Loucy (cell line): Measurements from ENCODE around the gene KLF16.

Experiments used
- H2AFZ ChIP-seq: fragments of 200-600 bp; sonication (generic); 2 replicates; pipeline ENCODE4 v1.6.0; 2016; ENCODE audit warnings: antibody characterized with exemption, mild to moderate bottlenecking, low read length, moderate library complexity
- H3F3A ChIP-seq: fragments of 200-600 bp; 2 replicates; pipeline ENCODE4 v1.6.0; 2016; ENCODE audit warnings: antibody characterized with exemption, low read depth, mild to moderate bottlenecking
- H3K27me3 ChIP-seq: fragments of 200-600 bp; sonication (generic); 2 replicates; pipeline ENCODE4 v1.6.1; 2014; ENCODE audit warnings: low read length, mild to moderate bottlenecking; ENCODE audit not compliant: insufficient read depth, poor library complexity, severe bottlenecking
- H3K36me3 ChIP-seq: fragments of 200-600 bp; sonication (generic); 2 replicates; pipeline ENCODE4 v1.6.1; 2016; ENCODE audit warnings: low read length; ENCODE audit not compliant: insufficient read depth
- H3K4me1 ChIP-seq: fragments of 200-600 bp; sonication (generic); 2 replicates; pipeline ENCODE4 v1.5.1; 2014; ENCODE audit warnings: low read length, mild to moderate bottlenecking; ENCODE audit not compliant: insufficient read depth, poor library complexity, severe bottlenecking
- H3K4me2 ChIP-seq: fragments of 200-600 bp; sonication (generic); 2 replicates; pipeline ENCODE4 v1.6.0; 2014; ENCODE audit warnings: antibody characterized with exemption, low read length, low read depth, mild to moderate bottlenecking; ENCODE audit not compliant: poor library complexity, severe bottlenecking
- H3K4me3 ChIP-seq: fragments of 200-600 bp; sonication (generic); 2 replicates; pipeline ENCODE4 v1.5.1; 2014; ENCODE audit warnings: low read length, mild to moderate bottlenecking, mixed read lengths; ENCODE audit not compliant: poor library complexity, severe bottlenecking
- H3K79me2 ChIP-seq: fragments of 200-600 bp; sonication (generic); 2 replicates; pipeline ENCODE4 v1.6.1; 2014; ENCODE audit warnings: low read length; ENCODE audit not compliant: insufficient read depth
- H3K9ac ChIP-seq: fragments of 200-600 bp; sonication (generic); 2 replicates; pipeline ENCODE4 v1.6.0; 2014; ENCODE audit warnings: mild to moderate bottlenecking, low read depth, low read length, moderate library complexity; ENCODE audit not compliant: poor library complexity, severe bottlenecking
- H3K9me2 ChIP-seq: fragments of 200-600 bp; sonication (generic); replicated peaks from 2 replicates; pipeline ENCODE4 v1.6.1; 2016; ENCODE audit warnings: low read depth, low read length, mixed read lengths
- H3K9me3 ChIP-seq: fragments of 200-600 bp; sonication (generic); 2 replicates; pipeline ENCODE4 v1.6.1; 2014; ENCODE audit warnings: mild to moderate bottlenecking, antibody characterized with exemption, low read length, low read depth; ENCODE audit not compliant: insufficient read depth
- H4K20me1 ChIP-seq: fragments of 200-600 bp; sonication (generic); 2 replicates; pipeline ENCODE4 v1.6.0; 2014; ENCODE audit warnings: antibody characterized with exemption, low read length, mild to moderate bottlenecking; ENCODE audit not compliant: insufficient read depth, poor library complexity, severe bottlenecking
- EZH2phosphoT487 ChIP-seq: fragments of 200-600 bp; IDR thresholded peaks from 2 replicates; pipeline ENCODE4 v1.6.1; 2018; ENCODE audit warnings: antibody characterized with exemption, mild to moderate bottlenecking, moderate library complexity, borderline replicate concordance
- TF ChIP-seq, protein P1 (sequence below): fragments of 200-600 bp; sonication (generic); conservative IDR thresholded peaks from 2 replicates; pipeline ENCODE4 v1.5.1; 2014; ENCODE audit warnings: mild to moderate bottlenecking, antibody characterized with exemption, low read length

Gene KLF16

DNA sequence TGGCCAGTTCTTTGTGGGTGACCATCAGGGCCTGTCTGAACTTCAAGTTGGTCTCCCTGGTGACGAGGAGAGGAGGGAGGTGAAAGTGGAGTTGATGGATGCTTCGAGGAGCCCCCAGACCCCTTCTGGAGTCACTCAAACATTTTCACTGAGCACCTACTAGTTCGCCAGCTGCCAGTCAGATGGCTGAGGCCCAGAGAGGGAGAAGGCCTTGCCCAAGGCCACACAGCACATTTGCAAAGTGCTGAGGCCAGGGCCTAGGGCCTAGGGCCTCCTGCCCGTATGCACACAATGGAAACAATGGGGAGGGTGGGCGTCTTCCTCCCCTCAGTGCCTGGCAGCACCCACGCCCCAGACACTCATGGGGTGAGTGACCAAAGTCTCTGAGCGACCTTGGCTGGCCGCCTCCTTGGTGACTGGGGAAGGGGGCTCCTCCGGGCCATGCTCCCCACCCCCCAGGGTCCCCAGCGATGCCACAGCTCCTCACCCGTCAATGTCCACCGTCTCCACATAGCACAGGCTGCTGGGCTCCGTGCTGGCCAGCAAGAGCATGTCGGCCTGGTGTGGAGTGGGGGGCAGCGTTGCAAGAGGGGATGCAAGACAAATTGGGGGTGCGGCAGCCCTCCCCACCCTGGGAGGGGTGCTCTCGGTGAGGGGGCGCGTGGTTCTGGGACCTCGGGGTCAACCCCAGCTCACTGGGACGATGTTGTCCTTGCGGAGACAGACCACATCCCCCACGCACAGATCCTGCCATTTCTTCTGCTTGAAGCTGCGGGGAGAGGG is 57.8 kb downstream of the KLF16 start:
- Histone ChIP-seq H3K79me2 (peaks cover 2% of the 10 kb centered on the region; the same call in 1 of the 2 replicates), H3K36me3 (peaks cover 9% of the 10 kb centered on the region; the same call in 1 of the 2 replicates), H4K20me1 (no peaks in the 10 kb centered on the region), H3K27me3 (no peaks in the 10 kb centered on the region), H3K4me2 (no peak overlapping the region), H3K9ac (no peak overlapping the region), H3K9me2 (no peaks in the 10 kb centered on the region), H2AFZ (no peak overlapping the region), H3K4me3 (no peak overlapping the region), H3F3A (no peaks in the 10 kb centered on the region), H3K9me3 (no peaks in the 10 kb centered on the region), H3K4me1 (peaks cover 3% of the 10 kb centered on the region)
- TF ChIP-seq EZH2phosphoT487: no peak
- TF ChIP-seq, protein P1, sequence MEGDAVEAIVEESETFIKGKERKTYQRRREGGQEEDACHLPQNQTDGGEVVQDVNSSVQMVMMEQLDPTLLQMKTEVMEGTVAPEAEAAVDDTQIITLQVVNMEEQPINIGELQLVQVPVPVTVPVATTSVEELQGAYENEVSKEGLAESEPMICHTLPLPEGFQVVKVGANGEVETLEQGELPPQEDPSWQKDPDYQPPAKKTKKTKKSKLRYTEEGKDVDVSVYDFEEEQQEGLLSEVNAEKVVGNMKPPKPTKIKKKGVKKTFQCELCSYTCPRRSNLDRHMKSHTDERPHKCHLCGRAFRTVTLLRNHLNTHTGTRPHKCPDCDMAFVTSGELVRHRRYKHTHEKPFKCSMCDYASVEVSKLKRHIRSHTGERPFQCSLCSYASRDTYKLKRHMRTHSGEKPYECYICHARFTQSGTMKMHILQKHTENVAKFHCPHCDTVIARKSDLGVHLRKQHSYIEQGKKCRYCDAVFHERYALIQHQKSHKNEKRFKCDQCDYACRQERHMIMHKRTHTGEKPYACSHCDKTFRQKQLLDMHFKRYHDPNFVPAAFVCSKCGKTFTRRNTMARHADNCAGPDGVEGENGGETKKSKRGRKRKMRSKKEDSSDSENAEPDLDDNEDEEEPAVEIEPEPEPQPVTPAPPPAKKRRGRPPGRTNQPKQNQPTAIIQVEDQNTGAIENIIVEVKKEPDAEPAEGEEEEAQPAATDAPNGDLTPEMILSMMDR: no peak

GRCh38 chr19:1804858-1805257 is 58.5 kb downstream of the KLF16 start:
- no peaks in the 10 kb centered on the region for H3K9me2 ChIP-seq
- no peaks in the 10 kb centered on the region for H3K79me2 ChIP-seq
- no peak overlapping the region for H3K4me2 ChIP-seq
- no peaks in the 10 kb centered on the region for H3K9me3 ChIP-seq
- H3K36me3 ChIP-seq: peaks cover 13% of the 10 kb centered on the region; the same call in 1 of the 2 replicates
- TF ChIP-seq, protein P1: no peak
- TF ChIP-seq EZH2phosphoT487: no peak
- H3K4me3 ChIP-seq: no peak overlapping the region
- no peaks in the 10 kb centered on the region for H3K27me3 ChIP-seq
- no peaks in the 10 kb centered on the region for H4K20me1 ChIP-seq
- no peak overlapping the region for H3K9ac ChIP-seq
- H3F3A ChIP-seq: no peaks in the 10 kb centered on the region
- H3K4me1 ChIP-seq: no peaks in the 10 kb centered on the region
- H2AFZ ChIP-seq: no peak overlapping the region
